Cardiac muscle cell (in vitro differentiated cells and primary cell): ENCODE measurements around the gene HOXA4. TPM values are rescaled to one million over a fixed set of nuclear protein-coding genes. Genes with fewer than 3 reads are reported as not detected.

Source experiments
- DNase-seq, 2 donors: peaks; one replicate each; pipeline versions ENCODE4 v3.0.0 to v3.0.0-alpha.2; 2010 to 2017; ENCODE audit warnings: low read depth in 1 of 2, low spot score in 1 of 2
- H3K27ac ChIP-seq: fragments of 200-600 bp; sonication (generic); 2 replicates; pipeline ENCODE4 v1.5.1; 2016
- H3K27me3 ChIP-seq: fragments of 200-600 bp; sonication (generic); 2 replicates; pipeline ENCODE4 v1.6.0; 2016; ENCODE audit warnings: control low read depth
- H3K36me3 ChIP-seq: fragments of 200-600 bp; sonication (generic); 2 replicates; pipeline ENCODE4 v1.5.1; 2016; ENCODE audit warnings: control low read depth
- H3K4me1 ChIP-seq: fragments of 200-600 bp; sonication (generic); 2 replicates; pipeline ENCODE4 v1.8.1; 2017; ENCODE audit warnings: low read depth, mild to moderate bottlenecking, mixed run types
- H3K4me3 ChIP-seq: fragments of 200-600 bp; sonication (generic); 2 replicates; pipeline ENCODE4 v1.5.1; 2016; ENCODE audit warnings: mild to moderate bottlenecking
- H3K9me3 ChIP-seq: fragments of 200-600 bp; sonication (generic); 2 replicates; pipeline ENCODE4 v1.5.1; 2017; ENCODE audit warnings: low read depth, mild to moderate bottlenecking, control low read depth
- CTCF ChIP-seq: IDR thresholded peaks from 2 replicates; pipeline ENCODE4 v1.5.1; 2012; ENCODE audit warnings: low read depth, mild to moderate bottlenecking, low read length
- polyA plus RNA-seq: library from polyadenylated mRNA; unstranded; fragments of >200 nt; fragmentation: Nextera tagmentation; extraction: Ambion mirVana; gene quantifications from 2 replicates; pipeline ENCODE4 v1.2.1, GENCODE V29; 2016
- total RNA-seq: library from RNA; depleted of rRNA; stranded (reverse); fragments of >200 nt; gene quantifications from 2 replicates; pipeline ENCODE4 v1.2.3, GENCODE V29; 2016

Gene HOXA4
- total and polyA plus RNA-seq, 2 experiments from 2014 or later = 0.46 TPM; not detected in 1

GRCh38 chr7:27149842-27150567, 19.4 kb upstream of the HOXA4 start:
- Histone ChIP-seq H3K27ac (no peak overlapping the region), H3K4me1 (no peaks in the 10 kb centered on the region), H3K36me3 (no peaks in the 10 kb centered on the region), H3K27me3 (peaks cover 100% of the 10 kb centered on the region), H3K9me3 (no peaks in the 10 kb centered on the region), H3K4me3 (no peak overlapping the region)
- no peak for TF ChIP-seq CTCF
- no peak for DNase-seq

- Histone ChIP-seq H3K27ac (no peak overlapping the region), H3K36me3 (no peaks in the 10 kb centered on the region), H3K4me1 (no peaks in the 10 kb centered on the region), H3K27me3 (peaks cover 100% of the 10 kb centered on the region), H3K4me3 (no peak overlapping the region), H3K9me3 (no peaks in the 10 kb centered on the region)
- no peak for TF ChIP-seq CTCF
- DNase-seq = no peak
These were observed 18.4 kb upstream of the HOXA4 start for GRCh38 chr7:27148756-27149641.

- Histone ChIP-seq H3K36me3 (no peaks in the 10 kb centered on the region), H3K4me1 (no peaks in the 10 kb centered on the region), H3K9me3 (no peaks in the 10 kb centered on the region), H3K27me3 (peaks cover 100% of the 10 kb centered on the region), H3K27ac (no peak overlapping the region), H3K4me3 (no peak overlapping the region)
- DNase-seq = no peak
- no peak for TF ChIP-seq CTCF
These were observed 17.6 kb upstream of the HOXA4 start for GRCh38 chr7:27148031-27148755.

GRCh38 chr7:27147199-27148030, 16.9 kb upstream of the HOXA4 start, which contains the start of gene HOXA6:
HOXA6 (minus strand) TSS chr7:27147774; CDS start chr7:27147749, 25 bp downstream.
- H3K9me3 ChIP-seq = no peaks in the 10 kb centered on the region
- H3K36me3 ChIP-seq = no peaks in the 10 kb centered on the region
- no peak within 1 kb of the TSS for H3K27ac ChIP-seq
- no peak for DNase-seq
- no peak for TF ChIP-seq CTCF
- no peak within 1 kb of the TSS for H3K4me3 ChIP-seq
- H3K4me1 ChIP-seq = no peaks in the 10 kb centered on the region
- H3K27me3 ChIP-seq = peaks cover 100% of the 10 kb centered on the region
